Stimulated activated CD8-positive, alpha-beta memory T cell treated with anti-CD3 and anti-CD28 coated beads, Interleukin-4, amount 100 ng/mL, for 4 hours (primary cell): Measurements from ENCODE around the gene ST3GAL5.
"Not testable (repeated sequence)": the region's sequence is repeated elsewhere in the genome, so short reads cannot be mapped to it uniquely, and the experiment has no call there.

Experiments
- DNase-seq, 2 donors: peaks; one replicate each; pipeline ENCODE4 v3.0.0-alpha.2; 2020; ENCODE audit warnings: low read depth in 2 of 2, low spot score in 1 of 2

ST3GAL5 gene

DNA sequence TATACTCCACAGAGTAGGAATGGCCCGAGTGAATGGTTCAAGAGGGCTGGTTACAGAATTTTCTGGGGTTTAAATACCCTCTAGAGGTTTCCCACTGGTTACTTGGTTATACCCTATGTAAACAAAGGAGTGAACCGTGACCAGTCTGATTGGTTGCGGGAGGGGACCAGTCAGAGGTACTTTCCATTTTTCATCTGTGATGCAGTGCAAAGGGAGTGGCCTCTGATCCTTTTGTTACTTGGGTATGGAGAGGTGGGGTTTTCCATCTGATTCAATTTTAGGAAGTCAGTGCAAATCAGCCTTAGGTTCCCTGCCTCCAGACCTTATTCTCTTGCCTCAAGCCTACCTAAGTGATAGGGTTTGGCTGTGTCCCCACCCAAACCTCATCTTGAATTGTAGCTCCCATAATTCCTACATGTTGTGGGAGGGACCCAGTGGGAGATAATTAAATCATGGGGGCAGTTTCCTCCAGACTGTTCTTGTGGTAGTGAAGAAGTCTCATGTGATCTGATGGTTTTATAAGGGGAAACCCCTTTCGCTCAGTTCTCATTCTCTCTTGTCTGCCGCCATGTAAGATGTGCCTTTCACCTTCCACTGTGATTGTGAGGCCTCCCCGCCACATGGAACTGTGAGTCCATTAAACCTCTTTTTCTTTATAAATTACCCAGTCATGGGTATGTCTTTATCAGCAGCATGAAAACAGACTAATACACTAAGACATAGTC is 5.9 kb upstream of the ST3GAL5 start:
- not testable (repeated sequence) for DNase-seq

DNA sequence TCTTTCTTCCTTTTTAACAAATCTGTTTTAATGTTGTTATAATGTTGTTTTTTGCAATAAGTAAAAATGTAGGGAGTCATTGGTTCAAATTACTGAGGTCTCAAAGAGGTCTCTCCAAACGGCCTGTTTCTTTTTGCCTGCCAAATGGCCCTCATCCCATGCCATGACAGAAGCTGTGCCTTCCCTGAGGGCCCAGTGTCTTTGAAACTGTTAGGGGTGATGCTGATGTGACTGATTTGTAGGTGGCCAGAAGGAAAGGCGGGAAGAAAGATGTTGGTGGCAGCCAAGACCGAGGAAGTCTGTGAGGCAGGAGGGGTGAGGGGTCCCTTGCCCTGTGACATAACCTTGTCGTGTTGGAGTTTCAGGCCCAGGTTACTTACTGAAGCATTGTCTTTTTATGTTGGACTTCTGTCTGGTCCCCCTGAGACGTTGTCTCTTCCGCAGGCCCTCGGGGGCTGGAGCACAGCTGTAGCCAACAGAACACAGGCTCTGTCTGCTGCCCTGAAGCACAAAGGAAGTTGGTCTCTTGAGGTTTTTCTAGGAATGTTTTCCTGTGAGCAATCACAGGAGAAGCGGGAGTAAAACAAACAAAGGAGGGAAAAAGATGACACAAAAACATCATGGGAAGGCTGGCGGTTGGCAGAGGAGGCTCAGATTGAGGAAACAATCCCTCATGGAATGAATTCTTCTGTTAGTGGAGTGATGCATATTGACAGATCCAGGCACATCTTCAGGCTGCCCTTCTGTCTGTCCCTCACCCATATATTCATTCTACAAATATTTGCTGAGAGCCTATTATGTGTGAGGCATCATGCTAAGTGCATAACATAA is 4.9 kb upstream of the ST3GAL5 start:
- DNase-seq = no peak

DNA sequence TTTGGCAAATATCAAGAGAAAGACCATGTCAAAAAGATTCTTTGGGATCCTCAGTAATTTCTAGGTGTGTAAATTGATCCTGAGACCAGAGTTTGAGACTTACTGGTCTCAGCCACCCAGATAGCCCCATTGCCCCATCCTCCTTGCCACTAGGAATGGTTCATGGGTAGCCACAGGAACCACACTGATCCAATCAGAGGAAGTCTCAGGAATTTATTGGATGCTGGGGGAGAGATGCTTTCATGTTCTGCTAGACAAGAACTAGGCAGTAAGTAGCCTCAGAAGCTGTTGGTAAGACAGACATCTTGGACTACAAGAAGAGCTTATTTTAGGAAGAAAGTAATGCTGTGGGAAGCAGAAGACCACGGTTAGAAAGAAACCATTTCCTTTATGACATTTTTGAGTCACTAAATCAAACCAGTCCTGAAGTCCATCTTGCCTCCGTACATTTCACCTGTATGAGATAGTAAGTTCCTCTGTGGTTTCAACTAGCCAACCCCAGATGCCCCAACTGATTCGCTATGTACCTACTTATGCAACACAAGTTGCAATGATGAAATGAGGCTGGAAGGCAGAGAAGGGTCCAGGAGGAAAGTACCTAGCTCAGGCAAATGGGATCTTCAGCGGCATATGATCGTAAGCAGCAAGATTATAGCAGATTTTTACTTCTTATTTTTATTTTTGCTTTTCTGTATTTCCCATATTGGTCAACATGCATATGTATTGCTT is 3.6 kb upstream of the ST3GAL5 start:
- no peak for DNase-seq

DNA sequence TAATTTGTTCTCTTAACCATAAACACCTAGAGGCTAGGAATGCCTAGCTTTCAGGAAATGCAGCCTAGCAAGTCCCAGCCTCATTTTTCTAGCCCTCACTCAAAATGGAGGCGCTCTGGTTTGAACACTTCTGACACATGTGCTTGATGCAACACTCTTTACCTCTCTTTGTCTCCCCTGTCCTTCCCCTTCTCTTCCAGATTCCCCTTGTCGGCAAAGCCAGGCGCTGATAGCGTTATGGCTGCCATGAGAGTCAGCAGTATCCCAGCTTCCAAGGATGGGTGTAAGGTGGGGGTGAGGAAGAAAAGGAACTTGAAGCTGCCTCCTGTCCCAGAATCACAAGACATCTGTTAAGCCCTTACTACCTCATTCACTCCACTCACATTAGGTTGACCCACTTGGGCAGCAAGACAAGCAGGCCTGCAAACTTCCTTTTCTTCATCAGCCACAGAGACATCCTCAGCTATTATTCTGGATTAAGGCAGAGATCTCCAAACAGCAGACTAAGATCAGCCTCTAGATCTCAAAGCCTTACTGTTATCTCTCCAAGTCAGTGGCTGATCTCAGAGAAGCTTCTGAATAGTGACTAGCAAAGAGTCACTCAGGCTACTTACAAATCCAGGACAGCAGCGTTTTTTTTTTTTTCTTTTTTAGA is 1.9 kb upstream of the ST3GAL5 start:
- no peak for DNase-seq

DNA sequence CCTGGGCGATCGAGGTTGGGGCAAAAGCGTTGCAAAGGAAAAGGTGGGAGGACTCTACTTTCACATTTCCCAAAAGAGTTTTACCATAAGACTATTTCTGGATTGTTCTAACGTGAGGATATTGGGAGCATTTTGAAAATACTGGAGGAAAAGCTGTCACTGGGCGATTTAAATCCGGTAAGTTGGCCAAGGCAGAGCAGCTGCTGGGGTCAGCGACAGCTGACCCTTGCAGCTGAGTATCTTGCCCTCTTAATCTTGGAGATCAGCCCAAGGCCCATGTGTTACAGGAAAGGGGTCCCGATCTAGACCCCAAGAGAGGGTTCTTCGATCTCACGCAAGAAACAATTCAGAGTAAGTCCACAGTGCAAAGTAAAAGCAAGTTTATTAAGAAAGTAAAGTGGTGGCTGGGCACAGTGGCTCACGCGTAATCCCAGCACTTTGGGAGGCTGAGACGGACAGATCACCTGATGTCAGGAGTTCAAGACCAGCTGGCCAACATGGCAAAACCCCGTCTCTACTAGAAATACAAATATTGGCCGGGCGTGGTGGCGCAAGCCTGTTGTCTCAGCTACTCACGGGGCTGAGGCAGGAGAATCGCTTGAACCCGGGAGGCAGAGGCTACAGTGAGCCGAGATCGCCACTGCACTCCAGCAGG is 964 bp upstream of the ST3GAL5 start:
- DNase-seq = no peak

DNA sequence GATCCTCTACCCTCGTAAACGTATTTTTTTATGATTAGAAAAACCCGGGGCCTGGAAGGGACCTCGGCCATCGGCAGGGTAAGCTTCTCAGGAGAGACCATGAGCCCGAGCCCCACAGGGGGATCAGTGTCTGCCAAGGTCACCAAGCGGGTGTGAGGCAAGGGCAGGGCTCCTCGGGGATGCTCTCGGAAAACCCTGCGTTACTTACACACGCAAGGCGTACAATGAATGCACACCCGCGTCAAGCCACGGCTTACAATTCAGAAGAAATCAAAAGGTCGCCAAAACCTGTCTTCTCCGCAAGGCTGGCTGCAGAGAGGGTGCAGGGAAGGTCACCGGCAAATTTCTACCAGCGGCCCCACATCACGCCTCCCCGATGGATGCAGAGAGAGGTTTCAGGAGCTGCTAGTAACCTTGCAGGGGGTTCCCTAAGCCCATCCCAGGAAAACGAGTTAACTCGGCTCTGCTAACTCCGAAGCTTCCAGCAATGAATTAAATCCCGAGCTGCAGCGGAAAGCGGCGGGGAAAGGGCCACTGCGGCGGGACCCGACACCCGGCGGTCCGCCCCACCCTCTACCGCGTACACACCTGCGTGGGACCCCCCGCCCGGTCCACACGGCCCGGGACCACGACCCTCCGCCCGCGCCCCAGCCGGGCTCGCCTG is 638 bp downstream of the ST3GAL5 start:
- DNase-seq = no peak

DNA sequence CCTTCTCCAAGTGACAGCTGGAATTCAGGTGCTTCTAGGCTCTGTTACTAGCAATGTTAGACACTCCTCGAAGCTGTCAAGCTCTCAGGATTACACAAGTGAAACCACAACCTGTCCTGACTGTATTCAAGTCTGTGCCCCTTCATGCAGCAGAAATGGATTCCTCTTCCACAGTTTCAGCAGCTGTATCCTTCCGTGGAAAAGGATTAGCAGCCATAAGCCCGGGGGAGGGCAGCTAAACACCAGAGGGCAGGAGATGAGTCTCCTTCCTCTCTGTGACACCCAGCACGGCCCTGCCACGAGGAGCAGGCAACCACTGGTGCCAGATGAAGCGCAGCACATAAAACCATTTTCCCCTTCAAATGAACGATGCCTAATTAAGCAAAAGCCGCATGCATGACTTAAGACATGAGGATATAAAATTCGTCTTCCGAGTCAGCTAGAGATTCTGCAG is 1.2 kb downstream of the ST3GAL5 start:
- DNase-seq = peak in 1 of 2 donors; percentile 13

DNA sequence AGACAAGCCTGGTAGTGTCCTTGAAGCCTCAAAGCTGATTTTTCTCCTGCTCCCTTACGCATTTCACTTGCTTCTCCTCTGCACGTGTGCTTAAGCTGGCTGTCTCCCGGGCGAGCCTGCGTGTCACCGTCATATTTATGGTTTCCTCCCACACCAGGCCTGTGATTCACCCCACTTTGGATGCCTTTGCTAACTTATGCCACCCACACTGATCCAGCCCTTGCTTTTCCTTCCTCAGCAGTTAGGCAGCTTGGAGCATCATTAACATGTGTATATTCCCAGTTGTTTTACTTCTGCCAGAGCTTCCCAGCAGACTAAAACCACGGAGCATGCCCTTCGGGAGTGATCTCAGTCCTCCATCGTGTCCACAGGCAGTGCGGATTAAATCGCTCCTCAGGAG is 2.2 kb downstream of the ST3GAL5 start:
- peak; percentile 16 to 48 for DNase-seq

DNA sequence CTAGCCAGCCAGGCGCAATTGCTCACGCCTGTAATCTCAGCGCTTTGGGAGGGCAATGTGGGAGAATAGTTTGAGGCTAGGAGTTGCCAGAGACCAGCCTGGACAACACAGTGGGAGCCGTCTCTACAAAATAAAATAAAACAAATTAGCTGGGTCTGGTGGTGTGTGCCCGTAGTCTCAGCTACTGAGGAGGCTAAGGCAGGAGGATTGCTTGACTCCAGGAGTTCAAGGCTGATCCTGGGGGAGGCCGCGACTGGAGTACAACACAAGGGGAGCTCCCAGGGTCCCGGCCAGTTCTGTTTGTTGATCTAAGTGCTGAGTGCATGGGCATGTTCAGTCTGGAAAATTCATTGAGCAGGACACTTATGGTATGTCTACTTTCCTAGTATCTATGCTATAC is 2.6 kb downstream of the ST3GAL5 start:
- no peak for DNase-seq

DNA sequence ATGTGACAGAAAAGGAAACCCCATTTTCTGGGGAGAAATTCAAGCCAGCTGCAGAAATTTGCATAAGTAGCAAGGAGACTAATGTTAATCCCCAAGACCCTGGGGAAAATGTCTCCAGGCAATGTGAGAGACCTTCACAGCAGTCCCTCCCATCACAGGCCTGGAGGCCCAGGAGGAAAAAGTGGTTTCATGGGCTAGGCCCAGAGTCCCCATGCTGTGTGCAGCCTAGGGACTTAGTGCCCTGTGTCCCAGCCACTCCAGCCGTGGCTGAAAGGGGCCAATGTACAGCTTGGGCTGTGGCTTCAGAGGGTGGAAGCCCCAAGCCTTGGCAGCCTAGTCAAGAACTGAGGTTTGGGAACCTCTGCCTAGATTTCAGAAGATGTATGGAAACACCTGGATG is 7.0 kb downstream of the ST3GAL5 start:
- not testable (repeated sequence) for DNase-seq

DNA sequence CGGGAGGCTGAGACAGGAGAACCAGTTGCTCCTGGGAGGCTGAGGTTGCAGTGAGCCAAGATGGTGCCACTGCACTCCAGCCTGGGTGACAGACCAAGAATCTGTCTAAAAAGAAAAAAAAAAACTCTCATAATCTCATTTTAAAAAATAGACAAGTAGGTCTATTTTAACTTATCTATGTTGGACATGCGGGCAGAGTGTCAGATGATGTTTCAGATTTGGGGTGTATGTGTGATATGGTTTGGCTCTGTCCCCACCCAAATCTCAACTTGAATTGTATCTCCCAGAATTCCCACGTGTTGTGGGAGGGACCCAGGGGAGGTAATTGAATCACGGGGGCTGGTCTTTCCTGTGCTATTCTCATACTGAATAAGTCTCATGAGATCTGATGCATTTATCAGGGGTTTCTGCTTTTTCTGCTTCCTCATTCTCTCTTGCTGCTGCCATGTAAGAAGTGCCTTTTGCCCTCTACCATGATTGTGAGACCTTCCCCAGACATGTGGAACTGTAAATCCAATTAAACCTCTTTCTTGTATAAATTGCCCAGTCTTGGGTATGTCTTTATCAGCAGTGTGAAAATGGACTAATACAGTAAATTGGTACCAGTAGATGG is 8.0 kb downstream of the ST3GAL5 start:
- not testable (repeated sequence) for DNase-seq

DNA sequence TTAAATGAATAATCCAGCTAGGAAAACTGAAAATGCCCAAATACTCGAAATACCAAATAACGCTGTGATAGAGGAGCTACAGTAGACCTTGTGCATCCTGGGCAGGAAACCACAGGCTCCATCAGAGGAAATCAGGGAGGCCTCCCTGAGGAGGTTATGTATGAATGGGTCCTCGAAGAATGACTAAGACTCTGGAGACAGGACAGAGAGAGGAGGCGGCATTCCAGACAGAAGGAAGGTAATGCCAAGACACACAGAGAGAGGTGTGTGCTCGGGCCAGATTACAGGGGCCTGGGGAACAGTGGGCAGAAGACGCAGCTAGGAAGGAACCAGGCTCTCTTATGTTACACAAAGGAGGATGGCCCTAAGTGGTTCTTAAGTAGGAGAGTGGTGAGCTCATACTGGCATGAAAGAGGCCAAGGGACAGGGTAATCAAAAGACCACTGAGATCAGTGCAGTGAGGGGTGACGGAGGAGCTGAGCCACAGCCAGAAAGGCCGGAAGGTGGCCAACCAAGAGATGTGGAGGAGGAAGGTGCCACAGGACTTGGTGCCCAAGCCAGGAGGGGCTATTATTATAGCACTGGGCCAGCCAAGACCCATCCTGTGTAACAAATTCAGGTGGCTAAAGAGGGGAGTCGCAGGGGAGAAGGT is 9.9 kb downstream of the ST3GAL5 start:
- DNase-seq = no peak

DNA sequence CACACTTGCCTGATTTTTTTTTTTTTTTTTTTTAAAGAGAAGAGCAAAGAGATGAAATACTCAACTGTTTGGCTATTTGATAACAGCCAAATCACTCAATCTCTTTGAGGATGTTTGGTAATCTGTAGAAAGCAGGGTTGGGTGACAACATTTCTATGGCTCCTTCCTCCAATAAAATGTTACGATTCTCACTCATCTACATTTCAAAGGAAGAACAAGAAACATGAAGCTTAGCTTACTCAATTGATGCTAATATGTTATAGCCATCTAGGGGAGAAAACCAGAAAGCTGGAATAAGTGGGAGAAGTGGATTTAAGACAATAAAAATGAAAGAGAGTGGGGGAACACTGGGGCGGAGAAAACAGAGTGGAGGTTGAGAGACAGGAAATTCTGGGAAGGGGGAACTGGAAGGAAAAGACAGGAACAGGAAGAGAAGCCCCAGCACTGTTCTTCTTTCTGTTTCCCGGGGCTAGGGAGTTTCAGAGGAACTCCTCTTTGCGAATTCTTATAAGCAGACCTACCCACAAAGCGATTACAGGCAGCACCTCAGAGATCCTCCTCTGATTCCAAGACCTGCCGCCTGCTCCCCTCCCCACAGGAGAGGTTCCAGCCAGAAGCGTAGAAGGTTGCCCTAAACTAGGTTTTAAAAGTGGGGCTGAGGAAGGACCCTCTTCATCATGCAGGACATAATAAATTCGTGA is 13.3 kb downstream of the ST3GAL5 start:
- no peak for DNase-seq

DNA sequence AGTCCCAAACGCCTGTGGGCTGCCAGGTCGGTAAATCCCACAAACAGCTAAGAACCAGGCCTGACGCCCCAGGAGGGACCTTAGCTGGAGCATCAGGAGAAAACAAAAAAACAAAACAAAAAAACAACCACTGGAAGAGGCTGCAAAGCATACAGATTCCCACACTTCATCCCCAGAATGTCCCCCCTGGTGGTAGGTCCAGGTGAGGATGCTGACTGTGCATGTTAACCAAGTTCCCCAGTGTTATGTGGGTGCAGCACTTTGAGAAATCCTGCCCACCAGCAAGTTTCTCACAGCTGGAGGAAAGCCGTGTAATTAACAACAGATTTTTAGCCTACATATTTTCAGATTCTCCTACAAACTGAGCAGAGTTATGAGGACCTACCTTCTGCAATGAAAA is 15.1 kb downstream of the ST3GAL5 start:
- no peak for DNase-seq

DNA sequence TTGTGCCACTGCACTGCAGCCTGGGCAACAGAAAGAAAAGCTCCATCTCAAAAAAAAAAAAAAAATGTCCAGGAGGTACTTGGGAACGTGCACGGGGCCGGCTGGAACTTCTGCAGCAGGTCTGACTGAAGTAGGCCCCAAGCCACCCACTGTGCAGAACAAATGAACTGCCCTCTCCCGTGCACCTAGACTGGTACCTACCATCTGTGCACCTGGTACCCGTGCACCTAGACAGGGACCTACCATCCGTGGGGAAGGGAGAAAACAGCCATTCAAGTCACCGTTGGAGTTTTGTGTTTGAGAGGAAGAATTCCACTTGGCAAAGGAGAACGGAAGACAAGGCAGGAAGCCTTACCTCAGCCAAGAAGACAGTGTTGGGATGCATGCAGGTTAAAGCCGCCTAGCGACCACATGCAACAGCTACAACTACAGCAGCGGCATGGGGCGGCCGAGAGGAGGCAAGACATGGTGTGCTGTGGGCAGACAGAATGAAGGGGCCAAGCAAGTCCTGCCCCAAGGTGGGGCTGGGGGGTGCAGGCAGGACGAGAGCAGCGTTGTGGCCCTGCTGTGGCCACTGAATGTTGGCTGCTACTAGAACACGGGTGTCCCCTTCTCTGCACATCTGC is 16.1 kb downstream of the ST3GAL5 start:
- DNase-seq = no peak

DNA sequence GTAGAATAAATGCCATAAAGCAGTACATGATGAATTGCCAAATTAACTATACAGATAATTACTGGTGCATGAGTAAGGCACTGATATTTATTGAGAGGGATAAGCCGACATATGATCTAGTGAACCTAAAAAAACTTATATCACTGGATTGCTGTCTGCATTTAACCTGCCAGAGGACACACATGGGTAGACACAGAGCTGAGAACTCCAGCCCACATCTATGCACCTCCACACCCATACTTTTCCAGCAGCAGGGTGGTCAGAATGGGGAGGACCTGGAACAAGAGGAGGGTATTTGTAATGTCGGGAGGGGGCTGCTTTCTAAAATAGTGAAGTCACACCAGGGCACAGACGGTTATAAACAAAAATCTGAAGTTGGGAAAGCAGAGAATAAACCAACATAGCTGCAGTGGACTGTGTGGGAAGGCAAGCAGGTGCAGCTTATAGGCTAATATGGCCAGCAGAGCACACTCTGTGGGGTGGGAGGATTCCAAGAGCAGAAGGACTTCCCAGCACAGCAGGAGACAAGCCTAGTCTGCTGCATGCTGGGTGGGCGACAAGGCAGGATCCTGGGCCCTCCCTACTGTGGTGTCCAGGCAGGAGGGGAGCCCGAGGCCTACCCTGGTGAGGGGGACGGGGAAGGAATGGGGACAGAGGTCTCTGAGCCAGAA is 17.2 kb downstream of the ST3GAL5 start:
- no peak for DNase-seq

DNA sequence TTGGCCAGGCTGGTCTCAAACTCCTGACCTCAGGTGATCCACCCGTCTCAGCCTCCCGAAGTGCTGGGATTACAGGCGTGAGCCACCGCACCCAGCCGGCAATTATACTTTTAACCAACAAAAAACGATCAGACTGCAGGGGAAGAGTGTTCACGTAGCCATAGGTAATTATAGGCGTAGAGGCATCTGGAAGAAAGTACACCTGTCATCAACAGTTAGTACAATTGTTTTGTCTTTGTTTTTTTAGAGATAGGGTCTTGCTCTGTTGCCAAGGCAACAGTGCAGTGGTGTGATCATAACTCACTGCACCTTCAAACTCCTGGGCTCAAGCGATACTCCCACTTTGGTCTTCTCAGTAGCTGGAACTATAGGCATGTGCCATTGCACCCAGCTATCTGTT is 20.0 kb downstream of the ST3GAL5 start:
- no peak for DNase-seq
